ENCODE results near the gene DLGAP5. TPM values are rescaled to one million over a fixed set of nuclear protein-coding genes. Genes with fewer than 3 reads are reported as not detected.

DLGAP5 gene
- total RNA-seq, 1 experiment from 2014 or later: 72.8 TPM

DNA sequence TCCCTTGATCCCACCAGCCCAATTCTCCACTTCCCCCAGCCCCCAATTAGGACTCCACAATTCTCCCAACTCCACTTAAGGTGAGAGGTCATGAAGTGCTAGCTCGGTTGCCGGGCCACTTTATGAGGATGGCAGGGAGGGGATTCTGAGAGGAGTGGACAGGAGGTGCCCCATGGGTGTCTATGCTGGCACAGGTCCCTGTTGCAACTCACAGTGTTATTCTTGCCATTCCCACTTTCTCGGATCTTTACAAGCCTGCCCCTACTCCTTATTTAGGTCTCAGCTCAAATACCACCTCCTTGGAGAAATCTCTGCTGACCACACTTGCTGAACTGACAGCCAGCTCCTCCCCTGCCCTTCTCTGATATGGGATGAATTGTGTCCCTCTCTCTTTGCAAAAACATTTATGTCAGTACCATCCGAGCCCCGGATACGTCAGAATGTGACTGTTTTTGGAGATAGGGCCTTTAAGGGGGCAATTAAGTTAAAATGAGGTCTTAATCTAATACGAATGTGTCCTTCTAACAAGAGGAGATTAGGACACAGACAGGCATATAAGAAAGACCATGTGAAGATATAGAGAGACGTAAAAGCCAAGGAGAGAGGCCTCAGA is 66.5 kb downstream of the DLGAP5 start (continued):
- TF ChIP-seq ZNF274 (IDR thresholded peaks at IDR 0.05; ENCODE audit: low read depth, low read length) (no peak), ZFX (IDR thresholded peaks at IDR 0.05) (no peak), SRF (IDR thresholded peaks at IDR 0.05; ENCODE audit: low read depth) (no peak)
- TF ChIP-seq, protein P1, sequence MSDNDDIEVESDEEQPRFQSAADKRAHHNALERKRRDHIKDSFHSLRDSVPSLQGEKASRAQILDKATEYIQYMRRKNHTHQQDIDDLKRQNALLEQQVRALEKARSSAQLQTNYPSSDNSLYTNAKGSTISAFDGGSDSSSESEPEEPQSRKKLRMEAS (IDR thresholded peaks at IDR 0.05): no peak
- TF ChIP-seq, protein P2, sequence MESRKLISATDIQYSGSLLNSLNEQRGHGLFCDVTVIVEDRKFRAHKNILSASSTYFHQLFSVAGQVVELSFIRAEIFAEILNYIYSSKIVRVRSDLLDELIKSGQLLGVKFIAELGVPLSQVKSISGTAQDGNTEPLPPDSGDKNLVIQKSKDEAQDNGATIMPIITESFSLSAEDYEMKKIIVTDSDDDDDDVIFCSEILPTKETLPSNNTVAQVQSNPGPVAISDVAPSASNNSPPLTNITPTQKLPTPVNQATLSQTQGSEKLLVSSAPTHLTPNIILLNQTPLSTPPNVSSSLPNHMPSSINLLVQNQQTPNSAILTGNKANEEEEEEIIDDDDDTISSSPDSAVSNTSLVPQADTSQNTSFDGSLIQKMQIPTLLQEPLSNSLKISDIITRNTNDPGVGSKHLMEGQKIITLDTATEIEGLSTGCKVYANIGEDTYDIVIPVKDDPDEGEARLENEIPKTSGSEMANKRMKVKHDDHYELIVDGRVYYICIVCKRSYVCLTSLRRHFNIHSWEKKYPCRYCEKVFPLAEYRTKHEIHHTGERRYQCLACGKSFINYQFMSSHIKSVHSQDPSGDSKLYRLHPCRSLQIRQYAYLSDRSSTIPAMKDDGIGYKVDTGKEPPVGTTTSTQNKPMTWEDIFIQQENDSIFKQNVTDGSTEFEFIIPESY (IDR thresholded peaks at IDR 0.05; ENCODE audit: extremely low read depth, insufficient replicate concordance, low read length): no peak

DNA sequence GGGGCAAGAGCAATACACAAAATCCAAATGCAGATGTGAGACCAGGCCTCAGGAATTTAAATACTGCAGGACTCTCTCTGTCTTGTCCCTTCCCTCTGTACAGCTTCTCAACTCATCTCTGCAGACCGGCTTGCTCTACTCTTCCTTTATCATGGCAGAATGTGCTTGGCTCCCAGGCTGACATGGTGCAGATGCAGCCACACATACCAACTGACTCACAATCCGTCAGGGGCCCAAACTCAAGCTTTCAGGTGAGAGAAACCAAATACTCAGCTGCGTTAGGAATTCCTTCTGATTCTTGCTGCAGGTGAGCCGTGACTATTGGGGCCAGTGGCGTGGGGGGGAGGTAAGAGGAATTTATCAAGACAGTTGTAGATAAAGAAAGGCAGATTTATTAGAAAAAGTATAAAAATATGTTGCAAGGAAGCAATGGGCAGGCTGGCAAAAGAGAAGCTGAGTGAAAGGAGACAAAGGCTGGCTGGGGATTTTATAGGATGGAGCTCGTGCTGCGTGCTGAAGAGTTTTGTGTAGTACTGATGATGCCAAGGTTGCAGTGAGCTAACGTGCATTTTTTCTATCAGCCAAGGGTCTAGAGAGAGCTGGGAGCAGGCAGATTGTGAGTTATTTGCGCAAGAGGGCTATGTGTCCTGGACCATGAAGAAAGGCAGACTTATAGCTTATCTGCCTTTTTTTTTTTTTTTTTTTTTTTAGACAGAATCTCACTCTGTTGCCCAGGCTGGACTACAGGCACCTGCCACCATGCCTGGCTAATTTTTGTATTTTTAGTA is 67.3 kb downstream of the DLGAP5 start:
- ChIA-PET POLR2A (interaction anchor here (2.4 kb wide), 1 partner anchor 16 kb away, joined by 9 read pairs; no protein-coding TSS in a partner anchor), RAD21 (ENCODE audit: low non-redundant PET in 1 of 2, low total read pairs in 2 of 2, uncharacterized antibody in 2 of 2, unreplicated experiment in 2 of 2) (no interaction called here), CTCF (no interaction called here)
- no peak for TF ChIP-seq ZFX (IDR thresholded peaks at IDR 0.05)
- no peak for TF ChIP-seq POLR2A (IDR thresholded peaks at IDR 0.05; ENCODE audit: borderline replicate concordance, extremely low read depth, insufficient read depth, insufficient read length)
- no peak for TF ChIP-seq SRF (IDR thresholded peaks at IDR 0.05; ENCODE audit: low read depth)
- TF ChIP-seq SIN3A (IDR thresholded peaks at IDR 0.05; ENCODE audit: low read depth): no peak
- no peak for TF ChIP-seq RAD21 (IDR thresholded peaks at IDR 0.05; ENCODE audit: low read depth)
- no peak for TF ChIP-seq POLR2AphosphoS5 (IDR thresholded peaks at IDR 0.05; ENCODE audit: low read depth, low read length)
- TF ChIP-seq FOSL1 (IDR thresholded peaks at IDR 0.05; ENCODE audit: low read depth): no peak
- TF ChIP-seq SP1 (IDR thresholded peaks at IDR 0.05; ENCODE audit: low read depth): no peak
- TF ChIP-seq, protein P1 (IDR thresholded peaks at IDR 0.05): no peak
- TF ChIP-seq CEBPB (IDR thresholded peaks at IDR 0.05; ENCODE audit: low read depth): no peak
- TF ChIP-seq, protein P2 (IDR thresholded peaks at IDR 0.05; ENCODE audit: extremely low read depth, insufficient replicate concordance, low read length): no peak
- TF ChIP-seq TCF7L2 (IDR thresholded peaks at IDR 0.05; ENCODE audit: borderline replicate concordance, extremely low read depth, insufficient read depth, insufficient read length): no peak
- TF ChIP-seq, protein P3, sequence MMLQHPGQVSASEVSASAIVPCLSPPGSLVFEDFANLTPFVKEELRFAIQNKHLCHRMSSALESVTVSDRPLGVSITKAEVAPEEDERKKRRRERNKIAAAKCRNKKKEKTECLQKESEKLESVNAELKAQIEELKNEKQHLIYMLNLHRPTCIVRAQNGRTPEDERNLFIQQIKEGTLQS (IDR thresholded peaks at IDR 0.05): no peak
- no peak for TF ChIP-seq CBX3 (IDR thresholded peaks at IDR 0.05; ENCODE audit: low read depth)
- intact Hi-C loops (cut with micrococcal nuclease): no loop called here
- no TSS peak for BruUV-seq (replicated peaks)
- ATAC-seq (no peak), DNase-seq (ENCODE audit: low read depth, low spot score) (no peak)
- Histone ChIP-seq H2AFZ (ENCODE audit: low read depth, low read length, poor library complexity, severe bottlenecking) (no peak overlapping the region), H4K20me1 (ENCODE audit: insufficient read depth) (no peaks in the 10 kb centered on the region), H3K79me2 (ENCODE audit: insufficient read depth, low read length) (no peaks in the 10 kb centered on the region), H3K36me3 (ENCODE audit: control insufficient read depth in 1 of 2, insufficient read depth in 2 of 2, low read length in 2 of 2) (no peaks in the 10 kb centered on the region), H3K27ac (ENCODE audit: low read depth, low read length) (no peak overlapping the region), H3K4me1 (ENCODE audit: control insufficient read depth in 1 of 2, insufficient read depth in 2 of 2, low read length in 2 of 2) (peaks cover 31 to 49% of the 10 kb centered on the region in 2 experiments), H3K9ac (ENCODE audit: low read length) (no peak overlapping the region), H3K9me3 (ENCODE audit: control insufficient read depth in 1 of 2, insufficient read depth in 1 of 2, low read depth in 1 of 2, low read length in 2 of 2) (no peaks in the 10 kb centered on the region), H3K4me3 (replicated peaks in 1 of 2; ENCODE audit: low read depth in 1 of 2, low read length in 2 of 2) (no peak overlapping the region), H3K9me2 (ENCODE audit: insufficient read depth) (no peaks in the 10 kb centered on the region), H3K27me3 (ENCODE audit: insufficient read depth, low read length) (no peaks in the 10 kb centered on the region), H3K4me2 (ENCODE audit: low read length) (no peak overlapping the region)
